HUES48 (cell line): ENCODE data around the gene TSPAN19.

ENCODE experiments used
- H3K27ac ChIP-seq: one replicate; pipeline ENCODE4 v1.7.0; 2013; ENCODE audit warnings: low read depth, low read length, inconsistent platforms
- H3K27me3 ChIP-seq: 2 replicates; pipeline ENCODE4 v1.6.1; 2013; ENCODE audit warnings: mild to moderate bottlenecking, low read length; ENCODE audit not compliant: control insufficient read depth, insufficient read depth
- H3K36me3 ChIP-seq: 2 replicates; pipeline ENCODE4 v1.6.1; 2013; ENCODE audit warnings: low read length; ENCODE audit not compliant: control insufficient read depth, insufficient read depth
- H3K4me1 ChIP-seq: 2 replicates; pipeline ENCODE4 v1.6.1; 2013; ENCODE audit warnings: mild to moderate bottlenecking, low read length; ENCODE audit not compliant: control insufficient read depth, insufficient read depth
- H3K4me3 ChIP-seq: 2 replicates; pipeline ENCODE4 v1.5.1; 2013; ENCODE audit warnings: mild to moderate bottlenecking, low read depth, low read length
- H3K9ac ChIP-seq: 2 replicates; pipeline ENCODE4 v1.6.1; 2013; ENCODE audit warnings: mild to moderate bottlenecking, low read depth, low read length, moderate library complexity
- H3K9me3 ChIP-seq: 2 replicates; pipeline ENCODE4 v1.6.1; 2013; ENCODE audit warnings: low read length; ENCODE audit not compliant: control insufficient read depth, insufficient read depth

TSPAN19 gene

GRCh38 chr12:84974155-84974815, 61.8 kb downstream of the TSPAN19 start:
- Histone ChIP-seq H3K4me1 (peaks cover 3% of the 10 kb centered on the region; the same call in 1 of the 2 replicates), H3K27ac (no peak overlapping the region), H3K9me3 (no peaks in the 10 kb centered on the region), H3K36me3 (no peaks in the 10 kb centered on the region), H3K27me3 (no peaks in the 10 kb centered on the region), H3K4me3 (no peak overlapping the region), H3K9ac (no peak overlapping the region)

- H3K36me3 ChIP-seq = no peaks in the 10 kb centered on the region
- H3K9me3 ChIP-seq = no peaks in the 10 kb centered on the region
- no peak overlapping the region for H3K9ac ChIP-seq
- H3K27ac ChIP-seq = no peak overlapping the region
- no peaks in the 10 kb centered on the region for H3K27me3 ChIP-seq
- peaks cover 3% of the 10 kb centered on the region; the same call in 1 of the 2 replicates for H3K4me1 ChIP-seq
- no peak overlapping the region for H3K4me3 ChIP-seq
Observed at GRCh38 chr12:84973026-84973425, 63.1 kb downstream of the TSPAN19 start.

- no peak overlapping the region for H3K9ac ChIP-seq
Observed at GRCh38 chr12:84969226-84969625, 66.9 kb downstream of the TSPAN19 start.

More at GRCh38 chr12:84969226-84969625, 66.9 kb downstream of the TSPAN19 start:
- no peaks in the 10 kb centered on the region for H3K27me3 ChIP-seq
- no peak overlapping the region for H3K27ac ChIP-seq
- no peaks in the 10 kb centered on the region for H3K36me3 ChIP-seq
- H3K9me3 ChIP-seq = no peaks in the 10 kb centered on the region
- H3K4me1 ChIP-seq = peaks cover 5% of the 10 kb centered on the region; the same call in 1 of the 2 replicates
- no peak overlapping the region for H3K4me3 ChIP-seq
